GM13976 (cell line): Measurements from ENCODE around the gene RNH1.

Experiments
- DNase-seq: peaks from one replicate; pipeline ENCODE4 v3.0.0; 2012; ENCODE audit warnings: low spot score
- CTCF ChIP-seq: IDR thresholded peaks from 2 replicates; pipeline ENCODE4 v1.5.1; 2012; ENCODE audit warnings: borderline replicate concordance, mild to moderate bottlenecking; ENCODE audit not compliant: insufficient read depth; ENCODE audit errors: extremely low read depth, missing control alignments, control extremely low read depth
- in situ Hi-C: fragments of 300-500 bp; cut with MboI; formaldehyde crosslinking; loops from one replicate; pipeline ENCODE4 v1.12.0; 2022; ENCODE audit warnings: low sequenced_read_pairs, mixed read lengths, inconsistent platforms; ENCODE audit not compliant: unreplicated experiment

Gene RNH1

GRCh38 chr11:506995-507726 is at the start of gene RNH1:
Gene RNH1, minus strand, starts transcription at chr11:507242. Its CDS starts 5,080 bp downstream, at chr11:502162.
- TF ChIP-seq CTCF, result no peak
- in situ Hi-C loops, result no loop called here
- DNase-seq, result peak; percentile 100

DNA sequence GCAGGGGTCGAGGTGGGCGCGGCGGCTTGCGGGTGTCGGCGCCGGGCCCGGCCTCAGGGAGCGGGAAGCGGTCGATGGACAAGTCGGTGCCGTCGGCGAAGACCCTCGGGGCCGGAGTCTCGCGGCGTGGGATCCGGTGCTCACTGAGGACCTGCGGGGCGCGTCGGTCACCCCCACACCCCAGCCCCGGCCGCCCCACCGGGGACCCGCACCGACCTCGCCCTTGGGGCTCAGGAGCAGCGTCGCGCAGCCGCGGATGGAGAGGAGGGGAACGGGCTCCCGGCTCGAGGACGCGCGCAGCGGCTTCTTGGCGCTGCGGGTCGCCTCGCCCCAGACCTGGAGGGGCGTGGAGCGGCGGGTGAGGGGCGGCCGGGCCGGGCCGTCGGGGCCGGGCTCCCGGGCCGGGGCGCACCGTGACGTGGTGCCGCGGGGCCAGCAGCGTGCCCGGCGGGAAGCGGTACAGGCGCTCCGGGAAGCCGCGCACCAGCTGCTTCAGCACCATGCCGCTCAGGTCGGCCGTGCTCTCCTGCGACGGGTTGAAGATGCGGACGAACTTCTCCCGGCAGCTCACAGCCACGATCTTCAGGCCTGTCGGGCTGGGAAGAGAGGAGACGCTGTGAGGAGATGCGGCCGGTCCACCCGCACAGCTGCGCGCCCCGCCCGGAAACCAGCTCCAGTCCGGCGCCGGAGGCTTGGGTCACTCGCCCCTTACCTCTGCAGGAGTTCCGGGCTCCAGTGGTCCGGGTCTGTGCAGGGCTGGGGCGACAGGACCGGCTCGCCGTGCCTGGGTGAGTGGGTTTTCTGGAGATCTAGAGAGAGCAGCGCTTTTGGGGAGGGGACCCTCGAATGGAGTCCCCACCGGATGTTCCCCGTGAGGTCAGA is 49.0 kb upstream of the RNH1 start:
- in situ Hi-C loops, result loop anchor here (10.0 kb wide), 1 partner anchor 169 kb away; no protein-coding TSS in a partner anchor
- DNase-seq, result no peak
- TF ChIP-seq CTCF, result no peak

DNA sequence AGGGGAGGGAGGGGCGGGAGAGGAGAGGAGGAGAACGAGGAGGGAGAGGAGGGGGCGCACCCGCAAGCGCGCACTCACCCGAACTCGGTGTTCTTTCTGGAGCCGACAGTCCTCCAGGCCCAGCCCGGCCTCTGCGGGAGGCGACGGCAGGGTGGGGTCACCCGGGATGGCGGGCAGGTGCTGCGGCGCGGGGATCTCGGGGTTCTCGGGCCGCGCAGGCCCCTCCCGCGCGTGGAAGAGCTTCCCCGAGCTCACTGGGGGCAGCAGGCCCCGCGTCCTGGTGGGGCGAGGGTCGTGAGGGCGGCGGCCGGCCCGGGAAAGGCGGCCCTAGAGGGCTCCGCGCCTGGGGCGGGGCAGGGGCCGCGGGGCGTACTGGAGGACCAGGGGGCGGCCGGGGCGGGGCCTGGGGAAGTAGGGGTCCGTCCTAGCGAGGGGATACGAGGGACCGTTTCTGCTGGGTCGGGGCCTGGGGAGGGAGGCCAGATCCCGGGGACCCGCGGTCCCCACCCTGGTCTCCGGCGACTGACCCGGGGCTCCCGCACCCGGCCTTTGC is 48.3 kb upstream of the RNH1 start:
- DNase-seq, result no peak
- no peak for TF ChIP-seq CTCF
- in situ Hi-C loops, result loop anchor here (10.0 kb wide), 1 partner anchor 169 kb away; no protein-coding TSS in a partner anchor

GRCh38 chr11:554428-555226 is 47.6 kb upstream of the RNH1 start:
- TF ChIP-seq CTCF, result peak; percentile 89
- DNase-seq, result peak; percentile 92
- in situ Hi-C loops, result loop anchor here (10.0 kb wide), 1 partner anchor 170 kb away; no protein-coding TSS in a partner anchor

DNA sequence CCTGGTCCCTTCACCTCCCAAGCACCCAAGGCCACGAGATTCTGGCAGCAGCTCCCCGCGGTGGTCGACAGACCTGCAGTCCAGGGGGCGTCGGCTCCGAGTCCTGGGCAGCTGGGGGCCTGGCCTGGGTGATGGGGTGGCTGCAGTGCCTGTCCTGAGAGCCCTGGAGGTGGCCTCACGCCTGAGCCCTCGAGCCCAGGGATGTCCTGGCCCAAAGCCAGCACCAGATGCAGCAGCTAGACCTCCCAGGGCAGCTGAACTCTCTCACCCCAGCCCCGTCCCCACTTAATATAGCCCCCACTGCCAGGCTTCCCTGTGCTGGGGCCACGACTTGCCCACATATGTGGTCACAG is 46.9 kb upstream of the RNH1 start:
- in situ Hi-C loops, result loop anchor here (10.0 kb wide), 1 partner anchor 171 kb away; no protein-coding TSS in a partner anchor
- no peak for DNase-seq

More for the DNA sequence above, 46.9 kb upstream of the RNH1 start:
- no peak for TF ChIP-seq CTCF
